Calu3 (cell line): ENCODE data around the gene ZBTB49. TPM values are rescaled to one million over a fixed set of nuclear protein-coding genes. Genes with fewer than 3 reads are reported as not detected.

ENCODE experiments used
- BruUV-seq: library from RNA; stranded (reverse); fragments of 400-500 nt; replicated peaks from 2 replicates; lab custom pipeline; 2021; lab: Mats Ljungman, UMichigan
- CTCF ChIA-PET: fragments of 300-600 bp; sonication (Branson Sonifier 250); formaldehyde crosslinking; loops from one replicate; lab custom pipeline; 2022; ENCODE audit warnings: antibody characterized with exemption; lab: Charles Lee
- DNase-seq: peaks from one replicate; pipeline ENCODE4 v3.0.0; 2022
- H3K27ac Mint-ChIP-seq: one replicate; pipeline ENCODE4 v1.8.0; 2022; ENCODE audit warnings: mixed read lengths; ENCODE audit not compliant: unreplicated experiment
- H3K27me3 Mint-ChIP-seq: one replicate; pipeline ENCODE4 v1.8.0; 2022; ENCODE audit warnings: mixed read lengths; ENCODE audit not compliant: unreplicated experiment
- H3K36me3 Mint-ChIP-seq: one replicate; pipeline ENCODE4 v1.8.0; 2022; ENCODE audit warnings: mild to moderate bottlenecking, moderate library complexity, mixed read lengths; ENCODE audit not compliant: insufficient read depth, unreplicated experiment
- H3K4me1 Mint-ChIP-seq: one replicate; pipeline ENCODE4 v1.8.0; 2022; ENCODE audit warnings: mild to moderate bottlenecking, low read depth, mixed read lengths; ENCODE audit not compliant: unreplicated experiment
- H3K4me3 Mint-ChIP-seq: one replicate; pipeline ENCODE4 v1.8.0; 2022; ENCODE audit warnings: mild to moderate bottlenecking, low read depth, moderate library complexity, mixed read lengths; ENCODE audit not compliant: unreplicated experiment
- H3K9me3 Mint-ChIP-seq: one replicate; pipeline ENCODE4 v1.8.0; 2022; ENCODE audit warnings: low read depth, mixed read lengths; ENCODE audit not compliant: unreplicated experiment
- intact Hi-C: fragments of 100-400 bp; cut with micrococcal nuclease; formaldehyde crosslinking; loops from one replicate; pipeline ENCODE4 v1.10.0; 2022; ENCODE audit not compliant: unreplicated experiment
- total RNA-seq: library from RNA; stranded (reverse); gene quantifications from 2 replicates; pipeline ENCODE4 v1.2.3, GENCODE V29; 2022
- TF ChIP-seq, protein P1 (sequence below): fragments of 200-600 bp; IDR thresholded peaks from one replicate; pipeline ENCODE4 v1.8.0; 2022; ENCODE audit warnings: antibody characterized with exemption; ENCODE audit not compliant: unreplicated experiment

The ZBTB49 gene
- total RNA-seq, 1 experiment from 2014 or later, result 3.3 TPM

GRCh38 chr4:4368809-4369580 is 78.9 kb downstream of the ZBTB49 start:
- CTCF ChIA-PET, result no interaction called here
- Mint-ChIP-seq H3K27ac (no peak overlapping the region), H3K36me3 (no peaks in the 10 kb centered on the region), H3K9me3 (peaks cover 2% of the 10 kb centered on the region), H3K4me1 (no peaks in the 10 kb centered on the region), H3K27me3 (peaks cover 43% of the 10 kb centered on the region), H3K4me3 (no peak overlapping the region)
- intact Hi-C loops, result no loop called here
- TF ChIP-seq, protein P1, sequence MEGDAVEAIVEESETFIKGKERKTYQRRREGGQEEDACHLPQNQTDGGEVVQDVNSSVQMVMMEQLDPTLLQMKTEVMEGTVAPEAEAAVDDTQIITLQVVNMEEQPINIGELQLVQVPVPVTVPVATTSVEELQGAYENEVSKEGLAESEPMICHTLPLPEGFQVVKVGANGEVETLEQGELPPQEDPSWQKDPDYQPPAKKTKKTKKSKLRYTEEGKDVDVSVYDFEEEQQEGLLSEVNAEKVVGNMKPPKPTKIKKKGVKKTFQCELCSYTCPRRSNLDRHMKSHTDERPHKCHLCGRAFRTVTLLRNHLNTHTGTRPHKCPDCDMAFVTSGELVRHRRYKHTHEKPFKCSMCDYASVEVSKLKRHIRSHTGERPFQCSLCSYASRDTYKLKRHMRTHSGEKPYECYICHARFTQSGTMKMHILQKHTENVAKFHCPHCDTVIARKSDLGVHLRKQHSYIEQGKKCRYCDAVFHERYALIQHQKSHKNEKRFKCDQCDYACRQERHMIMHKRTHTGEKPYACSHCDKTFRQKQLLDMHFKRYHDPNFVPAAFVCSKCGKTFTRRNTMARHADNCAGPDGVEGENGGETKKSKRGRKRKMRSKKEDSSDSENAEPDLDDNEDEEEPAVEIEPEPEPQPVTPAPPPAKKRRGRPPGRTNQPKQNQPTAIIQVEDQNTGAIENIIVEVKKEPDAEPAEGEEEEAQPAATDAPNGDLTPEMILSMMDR, result no peak
- no TSS peak for BruUV-seq
- no peak for DNase-seq

Other genes starting within 250 kb of the ZBTB49 start
- gene OTOP1, start 63.3 kb upstream of the ZBTB49 start, total RNA-seq, result not detected in 2 replicates
- 15.1 and 16.4 TPM in 2 replicates for gene TMEM128, start 42.0 kb upstream of the ZBTB49 start, total RNA-seq
- gene LYAR, start 97 bp upstream of the ZBTB49 start, total RNA-seq, result 19.1 and 19.8 TPM in 2 replicates
- not detected in 2 replicates for gene NSG1, start 96.9 kb downstream of the ZBTB49 start, total RNA-seq